DOHH2 (cell line): ENCODE measurements around the gene UXT.
"Not testable (repeated sequence)": the region's sequence is repeated elsewhere in the genome, so short reads cannot be mapped to it uniquely, and the experiment has no call there.

ENCODE experiments used
- H3F3A ChIP-seq: fragments of 200-600 bp; sonication (generic), shearing (Covaris generic); 2 replicates; pipeline ENCODE4 v1.6.0; 2016; ENCODE audit warnings: antibody characterized with exemption, mild to moderate bottlenecking; ENCODE audit not compliant: control insufficient read depth, insufficient read depth
- H3K27ac ChIP-seq: fragments of 200-600 bp; sonication (generic); 2 replicates; pipeline ENCODE4 v1.5.1; 2014; ENCODE audit warnings: low read depth, mild to moderate bottlenecking, low read length, moderate library complexity
- H3K27me3 ChIP-seq: fragments of 200-600 bp; sonication (generic); 2 replicates; pipeline ENCODE4 v1.6.1; 2014; ENCODE audit warnings: mild to moderate bottlenecking, low read length, mixed read lengths; ENCODE audit not compliant: control insufficient read depth
- H3K36me3 ChIP-seq: fragments of 200-600 bp; sonication (generic); 2 replicates; pipeline ENCODE4 v1.6.1; 2014; ENCODE audit warnings: mild to moderate bottlenecking, low read length, moderate library complexity, mixed read lengths; ENCODE audit not compliant: control insufficient read depth
- H3K4me1 ChIP-seq: fragments of 200-600 bp; sonication (generic); 2 replicates; pipeline ENCODE4 v1.6.1; 2014; ENCODE audit warnings: mild to moderate bottlenecking, low read length, mixed read lengths; ENCODE audit not compliant: control insufficient read depth
- H3K4me2 ChIP-seq: fragments of 200-600 bp; sonication (generic); 2 replicates; pipeline ENCODE4 v1.6.0; 2014; ENCODE audit warnings: mild to moderate bottlenecking, low read length, moderate library complexity
- H3K4me3 ChIP-seq: fragments of 200-600 bp; sonication (generic); 2 replicates; pipeline ENCODE4 v1.5.1; 2014; ENCODE audit warnings: mild to moderate bottlenecking, low read length, mixed read lengths
- H3K79me2 ChIP-seq: fragments of 200-600 bp; sonication (generic); 2 replicates; pipeline ENCODE4 v1.6.1; 2014; ENCODE audit warnings: mild to moderate bottlenecking, low read length, mixed read lengths; ENCODE audit not compliant: control insufficient read depth
- H3K9me2 ChIP-seq: fragments of 200-600 bp; sonication (generic); replicated peaks from 2 replicates; pipeline ENCODE4 v1.6.1; 2014; ENCODE audit warnings: mild to moderate bottlenecking, low read length, mixed read lengths; ENCODE audit not compliant: control insufficient read depth
- H3K9me3 ChIP-seq: fragments of 200-600 bp; sonication (generic); 2 replicates; pipeline ENCODE4 v1.6.1; 2014; ENCODE audit warnings: antibody characterized with exemption, low read length, mixed read lengths; ENCODE audit not compliant: control insufficient read depth, insufficient read depth
- H4K20me1 ChIP-seq: fragments of 200-600 bp; sonication (generic); 2 replicates; pipeline ENCODE4 v1.6.0; 2014; ENCODE audit warnings: low read depth, mild to moderate bottlenecking, antibody characterized with exemption, low read length, moderate library complexity; ENCODE audit not compliant: control insufficient read depth, insufficient read depth
- CTCF ChIP-seq: fragments of 200-600 bp; sonication (generic); IDR thresholded peaks from one replicate; pipeline ENCODE4 v1.5.1; 2014; ENCODE audit warnings: antibody characterized with exemption, mild to moderate bottlenecking, low read depth, low read length; ENCODE audit not compliant: poor library complexity, severe bottlenecking
- EZH2phosphoT487 ChIP-seq: fragments of 200-600 bp; sonication (generic); IDR thresholded peaks from 2 replicates; pipeline ENCODE4 v1.6.1; 2017; ENCODE audit warnings: borderline replicate concordance, mild to moderate bottlenecking, antibody characterized with exemption, low read length, moderate library complexity, mixed read lengths

Gene UXT

DNA sequence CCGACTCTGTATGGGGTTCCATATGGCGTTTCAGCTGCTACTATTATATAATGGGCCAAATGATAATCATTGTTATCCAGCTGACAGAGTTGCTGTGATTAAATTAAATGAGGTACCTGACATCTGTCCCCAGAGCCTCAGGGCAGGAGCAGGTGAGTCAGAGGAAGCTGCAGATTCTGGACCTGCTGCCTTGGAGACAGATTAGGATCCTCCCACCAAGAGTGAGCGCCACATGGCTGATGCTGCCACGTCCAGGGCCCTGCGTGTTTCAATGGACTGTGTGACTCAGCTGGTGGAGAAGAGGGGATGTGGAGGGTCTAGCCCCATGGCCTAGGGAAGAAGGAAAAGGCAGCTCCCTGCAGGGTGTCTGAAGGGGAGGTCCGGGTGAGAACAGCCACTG lies 28.3 kb upstream of the UXT start:
- Histone ChIP-seq H3K9me2 (no peaks in the 10 kb centered on the region), H3K27me3 (no peaks in the 10 kb centered on the region), H4K20me1 (no peaks in the 10 kb centered on the region), H3K4me3 (no peak overlapping the region), H3K36me3 (no peaks in the 10 kb centered on the region), H3F3A (no peaks in the 10 kb centered on the region), H3K4me1 (no peaks in the 10 kb centered on the region), H3K9me3 (no peaks in the 10 kb centered on the region), H3K4me2 (no peak overlapping the region), H3K79me2 (no peaks in the 10 kb centered on the region), H3K27ac (no peak overlapping the region)
- no peak for TF ChIP-seq EZH2phosphoT487
- TF ChIP-seq CTCF: no peak

DNA sequence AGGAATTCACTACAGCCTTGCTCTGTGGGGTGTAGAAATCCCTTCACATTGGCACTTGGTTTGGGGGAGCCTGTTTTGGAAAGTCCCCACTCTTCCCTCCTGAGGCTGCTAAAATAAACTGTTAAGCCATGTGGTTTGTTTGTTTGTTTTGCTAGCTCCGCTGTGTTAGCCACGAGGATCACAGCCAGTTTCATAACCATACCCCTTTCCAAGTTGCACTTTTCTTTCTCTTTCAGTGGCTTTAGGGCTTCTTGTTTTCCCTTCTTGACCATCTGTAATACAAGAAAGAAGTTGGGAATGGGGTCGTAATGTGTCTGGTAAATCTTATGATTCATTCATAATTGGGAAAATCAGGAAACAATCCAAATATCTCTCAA lies 24.8 kb upstream of the UXT start:
- H3K27me3 ChIP-seq: no peaks in the 10 kb centered on the region
- H3K9me3 ChIP-seq: no peaks in the 10 kb centered on the region
- no peak for TF ChIP-seq CTCF
- no peak for TF ChIP-seq EZH2phosphoT487
- no peak overlapping the region for H3K27ac ChIP-seq
- H3K36me3 ChIP-seq: no peaks in the 10 kb centered on the region
- H3K4me1 ChIP-seq: no peaks in the 10 kb centered on the region
- no peak overlapping the region for H3K4me3 ChIP-seq
- H3K79me2 ChIP-seq: no peaks in the 10 kb centered on the region
- H3K9me2 ChIP-seq: no peaks in the 10 kb centered on the region
- no peaks in the 10 kb centered on the region for H4K20me1 ChIP-seq
- H3F3A ChIP-seq: no peaks in the 10 kb centered on the region
- H3K4me2 ChIP-seq: no peak overlapping the region

GRCh38 chrX:47683184-47683828 lies 24.3 kb upstream of the UXT start:
- H3K4me3 ChIP-seq: no peak overlapping the region
- TF ChIP-seq EZH2phosphoT487 (no peak), CTCF (no peak)
- H3K27ac ChIP-seq: no peak overlapping the region
- H3K4me2 ChIP-seq: no peak overlapping the region
- H4K20me1 ChIP-seq: no peaks in the 10 kb centered on the region
- no peaks in the 10 kb centered on the region for H3K79me2 ChIP-seq
- no peaks in the 10 kb centered on the region for H3K9me2 ChIP-seq
- no peaks in the 10 kb centered on the region for H3K9me3 ChIP-seq
- no peaks in the 10 kb centered on the region for H3K27me3 ChIP-seq
- H3F3A ChIP-seq: no peaks in the 10 kb centered on the region
- no peaks in the 10 kb centered on the region for H3K4me1 ChIP-seq
- no peaks in the 10 kb centered on the region for H3K36me3 ChIP-seq

DNA sequence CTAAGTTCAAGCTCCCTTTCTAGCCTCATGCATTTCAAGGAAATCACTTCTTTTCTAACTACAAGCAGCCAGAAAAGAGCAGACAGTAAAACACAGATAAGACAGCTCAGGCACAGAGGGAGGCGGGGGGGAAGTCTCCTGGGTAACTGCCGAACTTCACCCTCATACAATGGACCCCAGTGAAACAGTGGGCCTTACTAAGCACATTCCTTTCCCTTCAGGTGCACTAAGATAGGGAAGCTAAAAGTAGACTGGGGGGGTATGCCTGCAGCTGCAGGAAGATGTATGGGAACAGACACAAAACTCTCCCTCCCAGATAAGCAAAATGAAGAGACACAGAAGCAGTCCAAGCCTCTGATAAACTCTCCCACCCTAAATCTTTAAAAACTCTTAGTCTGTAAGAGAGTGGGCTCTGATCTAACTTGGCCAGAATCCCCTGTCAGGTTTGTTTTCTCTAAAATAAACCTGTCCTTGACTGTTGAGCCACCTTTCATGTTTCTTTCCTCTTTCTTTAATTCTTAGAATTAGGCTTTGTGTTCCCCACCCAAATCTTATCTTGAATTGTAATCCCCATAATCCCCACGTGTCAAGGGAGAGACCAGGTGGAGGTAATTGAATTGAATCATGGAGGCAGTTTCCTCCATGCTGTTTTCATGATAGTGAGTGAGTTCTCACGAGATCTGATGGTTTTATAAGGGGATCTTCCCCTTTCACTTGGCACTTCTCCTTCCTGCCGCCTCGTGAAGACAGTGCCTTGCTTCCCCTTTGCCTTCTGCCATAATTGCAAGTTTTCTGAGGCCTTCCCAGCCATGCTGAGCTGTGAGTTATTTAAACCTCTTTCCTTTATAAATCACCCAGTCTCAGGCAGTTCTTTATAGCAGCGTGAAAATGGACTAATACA lies 17.2 kb upstream of the UXT start:
- H3K36me3 ChIP-seq, H3K4me2 ChIP-seq, H4K20me1 ChIP-seq, H3K27me3 ChIP-seq, H3F3A ChIP-seq, H3K4me3 ChIP-seq, H3K4me1 ChIP-seq, H3K9me3 ChIP-seq, H3K79me2 ChIP-seq, H3K27ac ChIP-seq, H3K9me2 ChIP-seq: not testable (repeated sequence)
